HepG2 (cell line): Measurements from ENCODE around the gene ASMT. TPM values are rescaled to one million over a fixed set of nuclear protein-coding genes. Genes with fewer than 3 reads are reported as not detected.

ENCODE experiments used
- CCAR2 ChIP-seq: fragments of 200-400 bp; formaldehyde crosslinking; optimal IDR thresholded peaks from 2 replicates; pipeline ENCODE3; 2018; ENCODE audit warnings: low read depth, mild to moderate bottlenecking, low read length, moderate library complexity
- HDAC1 ChIP-seq: sonication (generic); formaldehyde crosslinking; IDR thresholded peaks from 2 replicates; pipeline ENCODE4 v1.5.1; 2020; ENCODE audit warnings: mild to moderate bottlenecking, missing genetic modification reagents
- HIVEP1 ChIP-seq: sonication (generic); formaldehyde crosslinking; IDR thresholded peaks from 2 replicates; pipeline ENCODE4 v1.4.0; 2020; ENCODE audit warnings: mild to moderate bottlenecking, missing genetic modification reagents
- MED1 ChIP-seq: sonication (generic); formaldehyde crosslinking; IDR thresholded peaks from 2 replicates; pipeline ENCODE4 v1.4.0; 2020; ENCODE audit warnings: missing genetic modification reagents
- MXD4 ChIP-seq: IDR thresholded peaks from 2 replicates; pipeline ENCODE4 v1.6.1; 2016; ENCODE audit warnings: mild to moderate bottlenecking, missing biosample characterization, missing genetic modification reagents
- NFKB2 ChIP-seq: sonication (generic); formaldehyde crosslinking; IDR thresholded peaks from 2 replicates; pipeline ENCODE4 v1.4.0; 2020; ENCODE audit warnings: missing genetic modification reagents, borderline replicate concordance
- NR2C2 ChIP-seq: sonication (generic); formaldehyde crosslinking; IDR thresholded peaks from 2 replicates; pipeline ENCODE4 v1.4.0; 2020; ENCODE audit warnings: missing genetic modification reagents, mild to moderate bottlenecking, moderate library complexity, borderline replicate concordance
- NR2F6 ChIP-seq, 2 experiments: IDR thresholded peaks; 2 replicates each; pipeline ENCODE4 v1.6.1; 2016; ENCODE audit warnings: antibody characterized with exemption in 1 of 2, mild to moderate bottlenecking in 1 of 2
- PCBP1 ChIP-seq: fragments of 200-400 bp; formaldehyde crosslinking; IDR thresholded peaks from 2 replicates; pipeline ENCODE4 v1.6.1; 2017; ENCODE audit warnings: mild to moderate bottlenecking, low read depth, low read length, borderline replicate concordance
- RARG ChIP-seq: sonication (generic); formaldehyde crosslinking; IDR thresholded peaks from 2 replicates; pipeline ENCODE4 v1.4.0; 2020; ENCODE audit warnings: low read depth, mild to moderate bottlenecking, missing genetic modification reagents
- SAP130 ChIP-seq: IDR thresholded peaks from 2 replicates; pipeline ENCODE4 v1.6.1; 2016; ENCODE audit warnings: low read depth
- SMARCE1 ChIP-seq: fragments of 450-650 bp; IDR thresholded peaks from 2 replicates; pipeline ENCODE4 v1.6.1; 2017; ENCODE audit warnings: borderline replicate concordance
- TBP ChIP-seq: sonication (generic); formaldehyde crosslinking; IDR thresholded peaks from 2 replicates; pipeline ENCODE4 v1.5.0; 2020; ENCODE audit warnings: missing genetic modification reagents
- ZFP36L2 ChIP-seq: sonication (generic); formaldehyde crosslinking; IDR thresholded peaks from 2 replicates; pipeline ENCODE4 v1.4.0; 2020; ENCODE audit warnings: missing genetic modification reagents
- ZFP37 ChIP-seq: sonication (generic); formaldehyde crosslinking; IDR thresholded peaks from 2 replicates; pipeline ENCODE4 v1.4.0; 2020; ENCODE audit warnings: missing genetic modification reagents, borderline replicate concordance
- ZNF652 ChIP-seq: IDR thresholded peaks from 2 replicates; pipeline ENCODE4 v1.6.1; 2016; ENCODE audit warnings: low read depth, borderline replicate concordance
- polyA plus RNA-seq, 8 experiments: library from polyadenylated mRNA; depleted of rRNA in 3 of 8; stranded (reverse) in 7 of 8; unstranded in 1 of 8; fragments of >200 nt; fragmentation: Illumina TruSeq in 4 of 8; extraction: Trizol in 4 of 8; gene quantifications; 2 replicates each; pipeline versions ENCODE4 v1.2.1 to v1.2.3, GENCODE V29; 2011 to 2016; ENCODE audit warnings: low read depth in 4 of 8, missing spikeins in 1 of 8, mixed read lengths in 1 of 8; ENCODE audit not compliant: insufficient read depth in 1 of 8
- total RNA-seq, 5 experiments: library from RNA; depleted of rRNA; stranded (reverse); fragments of >200 nt; fragmentation: Illumina TruSeq; extraction: Trizol; gene quantifications; 2 replicates each; pipeline ENCODE4 v1.2.3, GENCODE V29; 2016; ENCODE audit warnings: low read depth in 1 of 5
- TF ChIP-seq, protein P1 (sequence below), 2 experiments: sonication (generic) in 1 of 2; formaldehyde crosslinking in 1 of 2; IDR thresholded peaks; 2 replicates each; pipeline versions ENCODE4 v1.4.0 to v1.6.1; 2018 to 2020; ENCODE audit warnings: missing genetic modification reagents in 2 of 2, borderline replicate concordance in 1 of 2, low read depth in 1 of 2, mild to moderate bottlenecking in 1 of 2, missing biosample characterization in 1 of 2
- TF ChIP-seq, protein P2 (sequence below): sonication (generic); formaldehyde crosslinking; IDR thresholded peaks from 2 replicates; pipeline ENCODE4 v1.5.1; 2020; ENCODE audit warnings: missing genetic modification reagents, mild to moderate bottlenecking, borderline replicate concordance
- TF ChIP-seq, protein P3 (sequence below): sonication (generic); formaldehyde crosslinking; IDR thresholded peaks from 2 replicates; pipeline ENCODE4 v1.4.0; 2020; ENCODE audit warnings: missing genetic modification reagents
- TF ChIP-seq, protein P4 (sequence below): sonication (generic); formaldehyde crosslinking; IDR thresholded peaks from 2 replicates; pipeline ENCODE4 v1.4.0; 2020; ENCODE audit warnings: missing genetic modification reagents

The ASMT gene
- total and polyA plus RNA-seq, 2 of the 13 experiments (the other 11 are each of a cell fraction or from before 2014, with no cell fraction given) = 0.04 TPM; not detected in 1

DNA sequence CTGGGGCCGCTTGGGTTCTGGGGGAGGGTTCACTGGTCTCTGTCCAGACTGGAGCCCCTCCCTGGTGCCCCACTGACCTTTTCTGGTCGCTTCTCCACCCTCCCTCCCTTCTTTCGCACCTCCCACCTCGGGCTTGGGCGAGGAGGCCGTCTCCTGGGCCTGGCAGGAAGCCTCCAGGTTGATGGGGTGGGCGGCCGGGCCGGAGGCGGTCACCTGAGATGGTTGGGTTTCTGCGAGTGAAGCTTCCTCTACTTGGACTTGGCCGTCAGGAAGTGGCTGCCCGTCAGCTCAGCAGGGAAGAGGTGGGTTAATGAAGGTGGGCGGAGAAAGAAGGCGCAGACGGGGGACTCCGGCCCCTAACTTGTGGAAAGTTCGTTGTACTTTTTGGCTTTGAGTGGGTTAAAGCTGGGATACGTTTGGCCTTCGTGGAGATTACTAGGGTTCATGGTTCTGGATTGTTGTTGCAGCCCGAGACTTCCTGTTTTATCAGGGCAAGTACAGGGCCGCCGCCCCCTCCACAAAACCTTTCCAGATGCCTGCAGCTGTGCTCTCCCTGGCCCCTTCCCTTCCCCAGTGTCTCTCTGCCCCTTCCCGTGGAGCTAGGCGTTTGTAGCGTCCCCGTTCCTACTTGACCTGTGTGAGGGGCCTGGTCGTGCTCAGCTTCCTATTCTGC lies 22.3 kb upstream of the ASMT start (continued):
- TF ChIP-seq, protein P1, sequence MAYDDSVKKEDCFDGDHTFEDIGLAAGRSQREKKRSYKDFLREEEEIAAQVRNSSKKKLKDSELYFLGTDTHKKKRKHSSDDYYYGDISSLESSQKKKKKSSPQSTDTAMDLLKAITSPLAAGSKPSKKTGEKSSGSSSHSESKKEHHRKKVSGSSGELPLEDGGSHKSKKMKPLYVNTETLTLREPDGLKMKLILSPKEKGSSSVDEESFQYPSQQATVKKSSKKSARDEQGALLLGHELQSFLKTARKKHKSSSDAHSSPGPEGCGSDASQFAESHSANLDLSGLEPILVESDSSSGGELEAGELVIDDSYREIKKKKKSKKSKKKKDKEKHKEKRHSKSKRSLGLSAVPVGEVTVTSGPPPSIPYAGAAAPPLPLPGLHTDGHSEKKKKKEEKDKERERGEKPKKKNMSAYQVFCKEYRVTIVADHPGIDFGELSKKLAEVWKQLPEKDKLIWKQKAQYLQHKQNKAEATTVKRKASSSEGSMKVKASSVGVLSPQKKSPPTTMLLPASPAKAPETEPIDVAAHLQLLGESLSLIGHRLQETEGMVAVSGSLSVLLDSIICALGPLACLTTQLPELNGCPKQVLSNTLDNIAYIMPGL (CRISPR knock-in tag; IDR thresholded peaks at IDR 0.05; ENCODE audit: borderline replicate concordance in 1 of 2, low read depth in 1 of 2) = peak in 1 of 2 experiments; percentile 45; a peak in 1 of 4 replicates
- TF ChIP-seq TBP (CRISPR knock-in tag) (no peak), NR2C2 (0 out of 2 replicates have a peak, but pooled peaks have one; percentile 33), ZNF652 (CRISPR knock-in tag) (peak; percentile 87), NFKB2 (peak; percentile 67; the same call in 1 of the 2 replicates), PCBP1 (0 out of 2 replicates have a peak, but pooled peaks have one; percentile 5), SMARCE1 (no peak), HIVEP1 (no peak; the same call in 1 of the 2 replicates), ZFP37 (CRISPR knock-in tag) (0 out of 2 replicates have a peak, but pooled peaks have one; percentile 29), CCAR2 (no peak), ZFP36L2 (CRISPR knock-in tag) (no peak), NR2F6 (IDR thresholded peaks at IDR 0.05) (no peak), NR2F6 (CRISPR knock-in tag; IDR thresholded peaks at IDR 0.05) (peak; percentile 29; the same call in 1 of the 2 replicates), MXD4 (CRISPR knock-in tag) (0 out of 2 replicates have a peak, but pooled peaks have one; percentile 30), RARG (CRISPR knock-in tag) (no peak), MED1 (peak; percentile 25; the same call in 1 of the 2 replicates), HDAC1 (CRISPR knock-in tag) (peak; percentile 36; the same call in 1 of the 2 replicates), SAP130 (CRISPR knock-in tag) (peak; percentile 21; the same call in 1 of the 2 replicates)
- TF ChIP-seq, protein P2, sequence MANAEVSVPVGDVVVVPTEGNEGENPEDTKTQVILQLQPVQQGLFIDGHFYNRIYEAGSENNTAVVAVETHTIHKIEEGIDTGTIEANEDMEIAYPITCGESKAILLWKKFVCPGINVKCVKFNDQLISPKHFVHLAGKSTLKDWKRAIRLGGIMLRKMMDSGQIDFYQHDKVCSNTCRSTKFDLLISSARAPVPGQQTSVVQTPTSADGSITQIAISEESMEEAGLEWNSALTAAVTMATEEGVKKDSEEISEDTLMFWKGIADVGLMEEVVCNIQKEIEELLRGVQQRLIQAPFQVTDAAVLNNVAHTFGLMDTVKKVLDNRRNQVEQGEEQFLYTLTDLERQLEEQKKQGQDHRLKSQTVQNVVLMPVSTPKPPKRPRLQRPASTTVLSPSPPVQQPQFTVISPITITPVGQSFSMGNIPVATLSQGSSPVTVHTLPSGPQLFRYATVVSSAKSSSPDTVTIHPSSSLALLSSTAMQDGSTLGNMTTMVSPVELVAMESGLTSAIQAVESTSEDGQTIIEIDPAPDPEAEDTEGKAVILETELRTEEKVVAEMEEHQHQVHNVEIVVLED (CRISPR knock-in tag) = 0 out of 2 replicates have a peak, but pooled peaks have one; percentile 28
- TF ChIP-seq, protein P3, sequence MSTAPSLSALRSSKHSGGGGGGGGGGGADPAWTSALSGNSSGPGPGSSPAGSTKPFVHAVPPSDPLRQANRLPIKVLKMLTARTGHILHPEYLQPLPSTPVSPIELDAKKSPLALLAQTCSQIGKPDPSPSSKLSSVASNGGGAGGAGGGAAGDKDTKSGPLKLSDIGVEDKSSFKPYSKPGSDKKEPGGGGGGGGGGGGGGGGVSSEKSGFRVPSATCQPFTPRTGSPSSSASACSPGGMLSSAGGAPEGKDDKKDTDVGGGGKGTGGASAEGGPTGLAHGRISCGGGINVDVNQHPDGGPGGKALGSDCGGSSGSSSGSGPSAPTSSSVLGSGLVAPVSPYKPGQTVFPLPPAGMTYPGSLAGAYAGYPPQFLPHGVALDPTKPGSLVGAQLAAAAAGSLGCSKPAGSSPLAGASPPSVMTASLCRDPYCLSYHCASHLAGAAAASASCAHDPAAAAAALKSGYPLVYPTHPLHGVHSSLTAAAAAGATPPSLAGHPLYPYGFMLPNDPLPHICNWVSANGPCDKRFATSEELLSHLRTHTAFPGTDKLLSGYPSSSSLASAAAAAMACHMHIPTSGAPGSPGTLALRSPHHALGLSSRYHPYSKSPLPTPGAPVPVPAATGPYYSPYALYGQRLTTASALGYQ (CRISPR knock-in tag) = no peak
- TF ChIP-seq, protein P4, sequence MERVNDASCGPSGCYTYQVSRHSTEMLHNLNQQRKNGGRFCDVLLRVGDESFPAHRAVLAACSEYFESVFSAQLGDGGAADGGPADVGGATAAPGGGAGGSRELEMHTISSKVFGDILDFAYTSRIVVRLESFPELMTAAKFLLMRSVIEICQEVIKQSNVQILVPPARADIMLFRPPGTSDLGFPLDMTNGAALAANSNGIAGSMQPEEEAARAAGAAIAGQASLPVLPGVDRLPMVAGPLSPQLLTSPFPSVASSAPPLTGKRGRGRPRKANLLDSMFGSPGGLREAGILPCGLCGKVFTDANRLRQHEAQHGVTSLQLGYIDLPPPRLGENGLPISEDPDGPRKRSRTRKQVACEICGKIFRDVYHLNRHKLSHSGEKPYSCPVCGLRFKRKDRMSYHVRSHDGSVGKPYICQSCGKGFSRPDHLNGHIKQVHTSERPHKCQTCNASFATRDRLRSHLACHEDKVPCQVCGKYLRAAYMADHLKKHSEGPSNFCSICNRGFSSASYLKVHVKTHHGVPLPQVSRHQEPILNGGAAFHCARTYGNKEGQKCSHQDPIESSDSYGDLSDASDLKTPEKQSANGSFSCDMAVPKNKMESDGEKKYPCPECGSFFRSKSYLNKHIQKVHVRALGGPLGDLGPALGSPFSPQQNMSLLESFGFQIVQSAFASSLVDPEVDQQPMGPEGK (CRISPR knock-in tag) = peak; percentile 54
